K562 (cell line): ENCODE measurements around the gene ADSS2. TPM values are rescaled to one million over a fixed set of nuclear protein-coding genes. Genes with fewer than 3 reads are reported as not detected.
A peak's percentile ranks its signal among the peaks of the same experiment; 100 is the strongest.

ENCODE experiments used
- ATAC-seq: fragments of 200-7000 bp; cut with Tn5 transposase; 3 replicates; pipeline ENCODE4 v1.9.1; 2020; ENCODE audit warnings: moderate library complexity
- BruUV-seq: library from RNA; stranded (reverse); fragments of 400-500 nt; replicated peaks from 2 replicates; lab custom pipeline; 2021; lab: Mats Ljungman, UMichigan
- CTCF ChIA-PET: fragments of 300-600 bp; formaldehyde crosslinking; extraction: SDS; loops from one replicate; lab custom pipeline; 2021; ENCODE audit warnings: low intra/inter-chr PET ratio; lab: Yijun Ruan, JAX
- POLR2A ChIA-PET: fragments of 300-600, 350-650 bp; sonication (Branson Sonifier 250); formaldehyde crosslinking; extraction: SDS; loops from one replicate; lab custom pipeline; 2021; ENCODE audit warnings: antibody characterized with exemption, inconsistent platforms; lab: Yijun Ruan, JAX
- DNase-seq, 4 experiments: peaks; one replicate each; pipeline versions ENCODE4 v3.0.0 to v3.0.0-alpha.2; 2011 to 2018; ENCODE audit warnings: low spot score in 3 of 4, mixed read lengths in 3 of 4; ENCODE audit errors: extremely low read depth in 1 of 4
- FAIRE-seq: peaks from 2 replicates; lab custom pipeline; 2011; peaks lifted over from hg19 to GRCh38; lab: Jason Lieb, UNC
- H2AFZ ChIP-seq: 2 replicates; pipeline ENCODE4 v1.6.0; 2011; ENCODE audit warnings: low read depth, low read length, control low read depth, inconsistent platforms
- H3K27ac ChIP-seq: fragments of 200-600 bp; 3 replicates; pipeline ENCODE4 v1.8.0; 2011; ENCODE audit warnings: low read depth, mild to moderate bottlenecking, control low read depth, inconsistent platforms, low read length, moderate library complexity, mixed read lengths; ENCODE audit errors: extremely low read depth
- H3K27me3 ChIP-seq, 2 experiments: fragments of 300-600 bp in 1 of 2; 2 replicates in 1 of 2; 3 replicates in 1 of 2; pipeline versions ENCODE4 v1.6.0 to v1.8.0; 2011; ENCODE audit warnings: inconsistent platforms in 2 of 2, low read length in 2 of 2, mild to moderate bottlenecking in 1 of 2, mixed read lengths in 1 of 2, moderate library complexity in 1 of 2; ENCODE audit not compliant: control insufficient read depth in 2 of 2, insufficient read depth in 2 of 2
- H3K36me3 ChIP-seq: fragments of 300-600 bp; 3 replicates; pipeline ENCODE4 v1.8.0; 2011; ENCODE audit warnings: mild to moderate bottlenecking, low read length, inconsistent platforms; ENCODE audit not compliant: control insufficient read depth, insufficient read depth
- H3K4me1 ChIP-seq, 2 experiments: fragments of 200-600 bp in 1 of 2; replicated peaks in 1 of 2; 2 replicates in 1 of 2; 3 replicates in 1 of 2; pipeline versions ENCODE4 v1.5.1 to v1.8.0; 2011; ENCODE audit warnings: inconsistent platforms in 2 of 2, low read length in 2 of 2, mild to moderate bottlenecking in 1 of 2, mixed read lengths in 1 of 2, moderate library complexity in 1 of 2; ENCODE audit not compliant: control insufficient read depth in 2 of 2, insufficient read depth in 2 of 2
- H3K4me2 ChIP-seq: 2 replicates; pipeline ENCODE4 v1.6.1; 2011; ENCODE audit warnings: low read length, control low read depth, inconsistent platforms, mixed read lengths; ENCODE audit not compliant: insufficient read depth
- H3K4me3 ChIP-seq: fragments of 200-600 bp; sonication (generic), shearing (Covaris generic); 2 replicates; pipeline ENCODE4 v1.5.1; 2016; ENCODE audit warnings: control low read depth, inconsistent platforms
- H3K79me2 ChIP-seq: fragments of 200-600 bp; 3 replicates; pipeline ENCODE4 v1.8.0; 2011; ENCODE audit warnings: low read length, inconsistent platforms; ENCODE audit not compliant: control insufficient read depth, insufficient read depth
- H3K9ac ChIP-seq, 2 experiments: 2 replicates each; pipeline versions ENCODE4 v1.6.0 to v1.6.1; 2011; ENCODE audit warnings: low read depth in 2 of 2, low read length in 2 of 2, control low read depth in 1 of 2, inconsistent platforms in 1 of 2, mild to moderate bottlenecking in 1 of 2, mixed read lengths in 1 of 2; ENCODE audit not compliant: insufficient read depth in 1 of 2
- H3K9me1 ChIP-seq: one replicate; pipeline ENCODE4 v1.6.0; 2011; ENCODE audit warnings: inconsistent platforms, mild to moderate bottlenecking, low read length, moderate library complexity; ENCODE audit not compliant: control insufficient read depth, insufficient read depth
- H3K9me3 ChIP-seq: replicated peaks from 2 replicates; pipeline ENCODE4 v1.5.1; 2011; ENCODE audit warnings: low read depth, low read length, inconsistent platforms; ENCODE audit not compliant: control insufficient read depth, insufficient read depth
- H4K20me1 ChIP-seq: replicated peaks from 2 replicates; pipeline ENCODE4 v1.6.1; 2011; ENCODE audit warnings: low read length, inconsistent platforms, mixed read lengths; ENCODE audit not compliant: control insufficient read depth, insufficient read depth
- ATF6 ChIP-seq: sonication (generic); formaldehyde crosslinking; IDR thresholded peaks from 2 replicates; pipeline ENCODE4 v1.4.0; 2020; ENCODE audit warnings: mild to moderate bottlenecking, missing genetic modification reagents
- BRF2 ChIP-seq: IDR thresholded peaks from 3 replicates; pipeline ENCODE4 v1.6.1; 2011; ENCODE audit warnings: borderline replicate concordance, mild to moderate bottlenecking; ENCODE audit not compliant: insufficient read length, insufficient read depth
- CTCFL ChIP-seq: IDR thresholded peaks from 2 replicates; pipeline ENCODE4 v1.6.1; 2011; ENCODE audit warnings: borderline replicate concordance, low read depth, mild to moderate bottlenecking, moderate library complexity, low read length; ENCODE audit not compliant: insufficient read depth, poor library complexity, severe bottlenecking
- KAT7 ChIP-seq: sonication (generic); formaldehyde crosslinking; IDR thresholded peaks from 2 replicates; pipeline ENCODE4 v1.8.0; 2022; ENCODE audit warnings: missing genetic modification reagents, mild to moderate bottlenecking, borderline replicate concordance
- POLR2A ChIP-seq: fragments of 450-650 bp; conservative IDR thresholded peaks from 2 replicates; pipeline ENCODE4 v1.6.1; 2016
- TEAD2 ChIP-seq: fragments of 450-650 bp; IDR thresholded peaks from 2 replicates; pipeline ENCODE4 v1.6.1; 2016; ENCODE audit warnings: missing genetic modification characterization, control low read depth, missing compliant biosample characterization
- XRCC4 ChIP-seq: IDR thresholded peaks from one replicate; pipeline ENCODE4 v1.6.1; 2011; ENCODE audit not compliant: insufficient read depth, insufficient read length; ENCODE audit errors: extremely low read depth
- ZFP1 ChIP-seq: fragments of 450-650 bp; formaldehyde crosslinking; IDR thresholded peaks from 2 replicates; pipeline ENCODE4 v1.4.0; 2020; ENCODE audit warnings: mild to moderate bottlenecking, mixed read lengths
- ZFX ChIP-seq: sonication (generic); formaldehyde crosslinking; IDR thresholded peaks from 2 replicates; pipeline ENCODE4 v1.8.0; 2022; ENCODE audit warnings: mild to moderate bottlenecking, missing genetic modification reagents, moderate library complexity
- WGBS: fragments of 100-300 bp; shearing (Covaris generic); methylation state at CpG from one replicate; pipeline ENCODE4 v1.1.6; 2016; ENCODE audit warnings: low coverage, mixed read lengths; ENCODE audit not compliant: insufficient coverage; ENCODE audit errors: missing lambda C conversion rate; 5-methylcytosine and 5-hydroxymethylcytosine counted together
- in situ Hi-C: fragments of 300-500 bp; cut with MboI; formaldehyde crosslinking; loops from 4 replicates; pipeline ENCODE4 v1.15.0; 2018; ENCODE audit warnings: inconsistent platforms, mixed read lengths
- intact Hi-C: fragments of 100-400 bp; cut with micrococcal nuclease; formaldehyde crosslinking; loops from 2 replicates; pipeline ENCODE4 v1.14.2; 2022
- polyA plus RNA-seq, 8 experiments: library from polyadenylated mRNA; depleted of rRNA in 4 of 8; stranded (reverse) in 5 of 8; unstranded in 3 of 8; fragments of >200 nt; fragmentation: Nextera tagmentation in 2 of 8; fragmentation: Illumina TruSeq in 1 of 8; extraction: Ambion mirVana in 2 of 8; extraction: Trizol in 1 of 8; gene quantifications; 2 replicates each; pipeline versions ENCODE4 v1.2.1 to v1.2.3, GENCODE V29; 2011 to 2014; ENCODE audit warnings: inconsistent platforms in 1 of 8, missing spikeins in 1 of 8
- total RNA-seq, 7 experiments: library from RNA; depleted of rRNA in 6 of 7; stranded (reverse); fragments of >200 nt in 6 of 7; fragmentation: Illumina TruSeq in 2 of 7; extraction: Trizol in 2 of 7; gene quantifications; 2 replicates each; pipeline versions ENCODE4 v1.2.1 to v1.2.3, GENCODE V29; 2011 to 2021; ENCODE audit warnings: low replicate concordance in 1 of 7

Gene ADSS2
- total and polyA plus RNA-seq, 9 of the 15 experiments (the other 6 are each of a cell fraction or from before 2014, with no cell fraction given): 8.8 to 63.8 (median 59.4) TPM

DNA sequence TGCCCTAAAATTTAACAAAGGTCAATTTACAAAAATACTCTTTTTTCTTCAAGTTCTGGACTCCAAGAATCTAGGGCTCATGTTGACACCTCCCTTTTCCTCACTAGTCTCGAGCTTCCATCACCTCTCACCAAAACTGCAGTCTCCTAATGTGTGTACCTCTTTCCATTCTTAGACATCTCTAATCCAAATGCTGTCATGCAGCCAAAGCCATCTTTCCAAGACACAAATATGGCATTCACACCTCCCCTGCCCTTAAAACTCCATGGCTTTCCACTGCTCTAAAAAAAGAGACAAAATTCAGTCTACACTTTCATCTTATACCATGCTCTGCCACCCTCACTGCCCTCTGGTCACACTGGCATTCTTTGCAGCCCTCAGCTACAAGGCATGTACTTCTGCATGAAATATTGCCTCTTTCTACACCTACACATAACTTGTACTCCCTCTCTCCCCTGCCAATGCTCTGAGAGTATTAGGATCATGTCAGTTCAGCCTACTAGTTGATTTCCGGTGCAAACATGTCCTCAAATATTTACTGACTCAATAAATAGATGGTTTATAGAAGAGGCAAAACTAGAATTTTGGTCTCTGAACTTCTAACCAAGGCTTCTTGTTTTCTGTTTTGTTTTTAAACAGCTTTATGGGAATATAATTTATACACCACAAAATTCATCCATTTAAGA lies 26.9 kb downstream of the ADSS2 start:
- ATAC-seq: no peak
- Histone ChIP-seq H3K9ac (no peak overlapping the region), H3K27me3 (no peaks in the 10 kb centered on the region), H3K36me3 (peaks cover 78% of the 10 kb centered on the region), H2AFZ (no peak overlapping the region), H3K9me1 (no peaks in the 10 kb centered on the region), H3K79me2 (no peaks in the 10 kb centered on the region), H3K4me2 (no peak overlapping the region), H4K20me1 (no peaks in the 10 kb centered on the region), H3K27ac (no peak overlapping the region), H3K9me3 (no peaks in the 10 kb centered on the region), H3K4me1 (no peaks in the 10 kb centered on the region), H3K4me3 (no peak overlapping the region)
- ChIA-PET POLR2A (interaction anchor here (0.8 to 0.9 kb wide), 2 partner anchors 14 to 24 kb away, joined by 3 to 4 read pairs; no protein-coding TSS in a partner anchor), CTCF (no interaction called here)
- in situ Hi-C loops (no loop called here), intact Hi-C loops (no loop called here)
- peak; percentile 23 for FAIRE-seq
- TF ChIP-seq ZFP1 (CRISPR knock-in tag) (no peak), KAT7 (CRISPR knock-in tag) (no peak)
- no peak for DNase-seq
- BruUV-seq: no TSS peak
- WGBS: 95% methylated on average over 2 of the region's 2 CpGs

- Histone ChIP-seq H3K4me3 (no peak overlapping the region), H3K9me3 (no peaks in the 10 kb centered on the region), H3K27me3 (no peaks in the 10 kb centered on the region), H3K9me1 (no peaks in the 10 kb centered on the region), H3K4me1 (no peaks in the 10 kb centered on the region), H3K27ac (no peak overlapping the region), H3K79me2 (no peaks in the 10 kb centered on the region), H2AFZ (no peak overlapping the region), H4K20me1 (no peaks in the 10 kb centered on the region), H3K9ac (no peak overlapping the region), H3K4me2 (no peak overlapping the region), H3K36me3 (peaks cover 93% of the 10 kb centered on the region)
- FAIRE-seq (no peak), ATAC-seq (no peak), DNase-seq (no peak)
- intact Hi-C loops (no loop called here), in situ Hi-C loops (no loop called here)
- no TSS peak for BruUV-seq
- CTCF ChIA-PET: no interaction called here
- POLR2A ChIA-PET: interaction anchor here (0.6 kb wide), 1 partner anchor 481 kb away, joined by 3 read pairs; no protein-coding TSS in a partner anchor
- 100% methylated on average over 1 of the region's 1 CpG for WGBS
- no peak for TF ChIP-seq ATF6 (CRISPR knock-in tag)
- no peak for TF ChIP-seq BRF2
- no peak for TF ChIP-seq XRCC4
- TF ChIP-seq POLR2A: no peak
- no peak for TF ChIP-seq TEAD2
- no peak for TF ChIP-seq ZFX
- no peak for TF ChIP-seq CTCFL
Measured at GRCh38 chr1:244422174-244422573, 29.5 kb downstream of the ADSS2 start.
